B cell (primary cell): ENCODE measurements around the gene POMT1. TPM values are rescaled to one million over a fixed set of nuclear protein-coding genes. Genes with fewer than 3 reads are reported as not detected.

Experiments
- ATAC-seq: fragments of 200-7000 bp; cut with Tn5 transposase; one replicate; pipeline ENCODE4 v1.10.0; 2021; ENCODE audit warnings: low read depth, mild to moderate bottlenecking, moderate number of reproducible peaks, moderate library complexity
- CTCF ChIA-PET: fragments of 350-600 bp; sonication (Branson Sonifier 250); formaldehyde crosslinking; loops from one replicate; lab custom pipeline; 2021; ENCODE audit warnings: antibody characterized with exemption, inconsistent platforms; lab: Charles Lee
- POLR2A ChIA-PET: fragments of 350-600 bp; sonication (Branson Sonifier 250); formaldehyde crosslinking; loops from one replicate; lab custom pipeline; 2021; ENCODE audit warnings: antibody characterized with exemption; lab: Charles Lee
- DNase-seq: peaks from one replicate; pipeline ENCODE4 v3.0.0; 2013
- H2AFZ ChIP-seq: 2 replicates; pipeline ENCODE4 v1.6.1; 2012; ENCODE audit warnings: mild to moderate bottlenecking, low read depth, low read length; ENCODE audit not compliant: insufficient read depth, poor library complexity, severe bottlenecking
- H3K27ac ChIP-seq, 2 donors: 1 replicate in 1 of 2; 2 replicates in 1 of 2; pipeline ENCODE4 v1.5.1; 2012 to 2013; ENCODE audit warnings: low read length in 2 of 2, mild to moderate bottlenecking in 2 of 2, moderate library complexity in 1 of 2
- H3K27me3 ChIP-seq, 4 experiments: fragments of 200-600 bp in 1 of 4; sonication (generic) in 1 of 4; replicated peaks in 1 of 4; 1 replicate in 2 of 4; 2 replicates in 2 of 4; pipeline versions ENCODE4 v1.6.1 to v1.7.0; 2013 to 2016; ENCODE audit warnings: low read length in 3 of 4, mild to moderate bottlenecking in 2 of 4, mixed read lengths in 1 of 4, moderate library complexity in 1 of 4; ENCODE audit not compliant: insufficient read depth in 4 of 4, control insufficient read depth in 3 of 4; ENCODE audit errors: control extremely low read depth in 1 of 4
- H3K36me3 ChIP-seq, 2 experiments: replicated peaks in 1 of 2; 1 replicate in 1 of 2; 2 replicates in 1 of 2; pipeline versions ENCODE4 v1.6.1 to v1.7.1; 2013; ENCODE audit warnings: low read length in 1 of 2; ENCODE audit not compliant: insufficient read depth in 2 of 2, control insufficient read depth in 1 of 2; ENCODE audit errors: control extremely low read depth in 1 of 2, extremely low read depth in 1 of 2
- H3K4me1 ChIP-seq, 2 donors: fragments of 200-600 bp in 1 of 2; sonication (generic) in 1 of 2; 1 replicate in 1 of 2; 2 replicates in 1 of 2; pipeline versions ENCODE4 v1.5.1 to v1.6.1; 2013 to 2017; ENCODE audit warnings: low read length in 2 of 2; ENCODE audit not compliant: control insufficient read depth in 2 of 2, insufficient read depth in 2 of 2
- H3K4me2 ChIP-seq: replicated peaks from 2 replicates; pipeline ENCODE3; 2012; ENCODE audit warnings: mild to moderate bottlenecking, low read depth, low read length; ENCODE audit not compliant: poor library complexity, severe bottlenecking
- H3K4me3 ChIP-seq, 5 experiments: fragments of 200-600 bp in 1 of 5; sonication (generic) in 1 of 5; 1 replicate in 3 of 5; 2 replicates in 2 of 5; pipeline versions ENCODE4 v1.5.1 to v1.7.0; 2011 to 2016; ENCODE audit warnings: low read length in 4 of 5, mild to moderate bottlenecking in 4 of 5, low read depth in 2 of 5, control low read depth in 1 of 5, moderate library complexity in 1 of 5; ENCODE audit not compliant: insufficient read depth in 1 of 5; ENCODE audit errors: control extremely low read depth in 1 of 5, extremely low read depth in 1 of 5
- H3K79me2 ChIP-seq: fragments of 200-600 bp; sonication (generic); one replicate; pipeline ENCODE4 v1.6.0; 2016; ENCODE audit warnings: low read length; ENCODE audit not compliant: control insufficient read depth, insufficient read depth
- H3K9ac ChIP-seq: fragments of 200-600 bp; sonication (generic); 2 replicates; pipeline ENCODE4 v1.6.1; 2017; ENCODE audit warnings: mild to moderate bottlenecking, low read length, moderate library complexity
- H3K9me3 ChIP-seq, 3 donors: one replicate each; pipeline versions ENCODE4 v1.6.1 to v1.7.1; 2013; ENCODE audit warnings: low read length in 2 of 3; ENCODE audit not compliant: control insufficient read depth in 2 of 3, insufficient read depth in 1 of 3; ENCODE audit errors: control extremely low read depth in 1 of 3
- H4K20me1 ChIP-seq: 2 replicates; pipeline ENCODE4 v1.6.0; 2012; ENCODE audit warnings: mild to moderate bottlenecking, low read length; ENCODE audit not compliant: insufficient read depth, control insufficient read depth, poor library complexity, severe bottlenecking
- H3K27ac Mint-ChIP-seq: one replicate; pipeline ENCODE4 v1.8.0; 2021; ENCODE audit warnings: mixed read lengths
- H3K27me3 Mint-ChIP-seq: one replicate; pipeline ENCODE4 v1.8.0; 2021; ENCODE audit warnings: mixed read lengths
- H3K4me1 Mint-ChIP-seq: one replicate; pipeline ENCODE4 v1.8.0; 2021; ENCODE audit warnings: mixed read lengths
- H3K4me3 Mint-ChIP-seq: one replicate; pipeline ENCODE4 v1.8.0; 2021; ENCODE audit warnings: mixed read lengths
- H3K9me3 Mint-ChIP-seq: one replicate; pipeline ENCODE4 v1.8.0; 2022; ENCODE audit warnings: mixed read lengths; ENCODE audit not compliant: insufficient read depth
- CTCF ChIP-seq: fragments of 200-600 bp; IDR thresholded peaks from one replicate; pipeline ENCODE4 v1.8.0; 2022; ENCODE audit warnings: antibody characterized with exemption, mild to moderate bottlenecking
- EZH2 ChIP-seq: IDR thresholded peaks from 2 replicates; pipeline ENCODE4 v1.6.1; 2012; ENCODE audit warnings: borderline replicate concordance, low read depth, mild to moderate bottlenecking, moderate library complexity, low read length; ENCODE audit not compliant: insufficient read depth, poor library complexity, severe bottlenecking
- WGBS: methylation state at CpG from one replicate; pipeline ENCODE4 v1.1.5; 2013; ENCODE audit warnings: missing lambda C conversion rate; ENCODE audit not compliant: insufficient coverage; 5-methylcytosine and 5-hydroxymethylcytosine counted together
- intact Hi-C: fragments of 100-400 bp; cut with micrococcal nuclease; formaldehyde crosslinking; loops from one replicate; pipeline ENCODE4 v1.10.0; 2022
- polyA plus RNA-seq: library from polyadenylated mRNA; depleted of rRNA; stranded (reverse); fragments of >200 nt; gene quantifications from 2 replicates; pipeline ENCODE4 v1.2.3, GENCODE V29; 2012
- total RNA-seq, 2 donors: library from RNA; stranded (reverse); fragments of 120-200 nt in 1 of 2; gene quantifications; 1 replicate in 1 of 2; 2 replicates in 1 of 2; pipeline versions ENCODE4 v1.2.3 to v1.2.4, GENCODE V29; 2013 to 2022

The POMT1 gene
- total and polyA plus RNA-seq, 2 donors (not counting 1 experiment from before 2014, with no cell fraction given) = 41.9 to 42.0 TPM

GRCh38 chr9:131487001-131487400 is 15.7 kb upstream of the POMT1 start:
- Histone ChIP-seq H3K79me2 (peaks cover 40% of the 10 kb centered on the region), H2AFZ (no peak overlapping the region), H3K4me2 (no peak overlapping the region), H3K9ac (no peak overlapping the region), H3K4me3 (no peak overlapping the region), H3K9me3 (no peaks in the 10 kb centered on the region), H3K4me1 (no peaks in the 10 kb centered on the region), H3K27me3 (no peaks in the 10 kb centered on the region), H4K20me1 (peaks cover 89% of the 10 kb centered on the region), H3K27ac (no peak overlapping the region), H3K36me3 (peaks cover 6 to 98% of the 10 kb centered on the region in 2 experiments)
- Mint-ChIP-seq H3K4me1 (no peaks in the 10 kb centered on the region), H3K27ac (no peak overlapping the region), H3K9me3 (no peaks in the 10 kb centered on the region), H3K4me3 (no peak overlapping the region), H3K27me3 (no peaks in the 10 kb centered on the region)
- DNase-seq (no peak), ATAC-seq (no peak)
- CTCF ChIA-PET = interaction anchor here (1.3 kb wide), 1 partner anchor 10 kb away, joined by 3 read pairs; no protein-coding TSS in a partner anchor
- POLR2A ChIA-PET = no interaction called here
- WGBS = 100% methylated on average over 9 of the region's 9 CpGs
- intact Hi-C loops = no loop called here
- no peak for TF ChIP-seq EZH2
- no peak for TF ChIP-seq CTCF

- no peaks in the 10 kb centered on the region for H3K4me1 ChIP-seq
- Mint-ChIP-seq H3K9me3 (no peaks in the 10 kb centered on the region), H3K27me3 (no peaks in the 10 kb centered on the region), H3K4me3 (no peak overlapping the region), H3K4me1 (no peaks in the 10 kb centered on the region), H3K27ac (no peak overlapping the region)
- H3K79me2 ChIP-seq = peaks cover 40% of the 10 kb centered on the region
- POLR2A ChIA-PET = no interaction called here
- no peak overlapping the region for H3K27ac ChIP-seq
- TF ChIP-seq EZH2 = no peak
- no peak for TF ChIP-seq CTCF
- no peak for ATAC-seq
- WGBS = 93% methylated on average over 14 of the region's 14 CpGs
- H4K20me1 ChIP-seq = peaks cover 89% of the 10 kb centered on the region
- no peak overlapping the region for H2AFZ ChIP-seq
- H3K36me3 ChIP-seq = peaks cover 6 to 98% of the 10 kb centered on the region in 2 experiments
- CTCF ChIA-PET = interaction anchor here (1.3 kb wide), 1 partner anchor 11 kb away, joined by 3 read pairs; no protein-coding TSS in a partner anchor
- H3K9ac ChIP-seq = no peak overlapping the region
- no peak overlapping the region for H3K4me3 ChIP-seq
- intact Hi-C loops = no loop called here
- DNase-seq = no peak
- no peaks in the 10 kb centered on the region for H3K9me3 ChIP-seq
- H3K27me3 ChIP-seq = no peaks in the 10 kb centered on the region
- H3K4me2 ChIP-seq = no peak overlapping the region
Measured at GRCh38 chr9:131487621-131488031, 15.1 kb upstream of the POMT1 start.
